GM18526 (cell line): ENCODE measurements around the gene SEMA3E.

ENCODE experiments used
- POLR2A ChIP-seq: IDR thresholded peaks from 3 replicates; pipeline ENCODE4 v1.6.1; 2011; ENCODE audit not compliant: insufficient read length; ENCODE audit errors: extremely low read depth

The SEMA3E gene

DNA sequence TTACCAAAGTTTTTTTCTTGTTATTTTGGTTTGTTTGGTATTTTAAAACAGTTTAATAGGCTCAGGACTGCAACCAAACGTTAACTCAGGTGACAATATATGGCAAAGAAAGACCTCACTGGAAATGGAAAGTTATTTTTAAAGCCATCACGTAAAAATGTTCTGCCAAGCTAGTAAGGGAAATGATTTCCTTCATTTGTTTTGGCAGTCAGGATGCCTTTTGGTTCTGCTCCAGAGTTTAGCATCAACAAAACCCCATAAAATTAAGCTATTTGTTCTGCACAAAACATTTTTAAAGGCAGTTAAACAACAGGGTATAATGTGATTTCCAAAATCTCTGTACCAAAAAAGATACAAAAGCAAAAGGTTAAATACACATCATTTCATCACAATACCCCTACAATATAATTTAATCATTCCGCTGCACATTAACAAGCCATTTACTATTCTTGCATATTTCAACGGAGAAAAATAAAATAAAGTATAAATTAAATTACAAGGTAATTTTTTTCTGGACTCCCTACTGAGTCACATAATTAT lies 172.4 kb downstream of the SEMA3E start:
- no peak for TF ChIP-seq POLR2A

DNA sequence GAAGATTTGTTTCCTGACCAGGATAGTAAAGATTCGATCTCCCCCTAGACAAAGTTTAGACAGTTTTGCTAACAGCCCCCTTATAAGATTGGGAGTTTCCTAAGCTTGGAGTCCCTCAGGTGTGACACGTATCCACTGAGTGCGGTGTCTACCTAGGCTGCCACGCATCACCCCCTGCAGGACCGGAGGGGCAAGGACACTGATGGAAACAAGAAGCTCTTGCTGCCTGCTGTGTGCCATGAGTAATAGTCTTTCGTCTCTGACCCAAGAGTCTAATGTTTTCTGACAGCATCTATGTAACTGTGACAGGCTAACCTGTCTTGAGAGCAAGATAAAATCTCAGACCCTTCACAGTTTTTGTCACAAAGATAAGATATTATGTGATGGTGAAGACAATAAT lies 173.5 kb downstream of the SEMA3E start:
- no peak for TF ChIP-seq POLR2A

DNA sequence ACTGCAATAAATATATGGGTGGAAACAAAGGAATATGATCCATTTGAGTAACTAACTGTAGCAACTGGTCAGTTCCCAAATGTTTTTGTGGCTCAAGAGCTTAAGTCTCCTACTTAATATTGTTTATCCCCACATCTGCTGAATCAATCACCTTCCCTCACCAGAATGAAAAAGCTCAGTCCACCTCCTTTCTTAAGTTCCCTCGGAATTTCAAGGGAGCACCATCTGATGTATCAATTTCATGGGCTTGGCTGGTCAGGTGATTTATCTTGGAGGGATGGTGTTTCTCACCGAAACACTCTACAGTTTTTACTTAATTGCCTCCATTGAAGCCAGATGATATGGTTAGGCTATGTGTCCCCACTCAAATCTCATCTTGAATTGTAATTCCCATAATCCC lies 176.6 kb downstream of the SEMA3E start:
- no peak for TF ChIP-seq POLR2A

DNA sequence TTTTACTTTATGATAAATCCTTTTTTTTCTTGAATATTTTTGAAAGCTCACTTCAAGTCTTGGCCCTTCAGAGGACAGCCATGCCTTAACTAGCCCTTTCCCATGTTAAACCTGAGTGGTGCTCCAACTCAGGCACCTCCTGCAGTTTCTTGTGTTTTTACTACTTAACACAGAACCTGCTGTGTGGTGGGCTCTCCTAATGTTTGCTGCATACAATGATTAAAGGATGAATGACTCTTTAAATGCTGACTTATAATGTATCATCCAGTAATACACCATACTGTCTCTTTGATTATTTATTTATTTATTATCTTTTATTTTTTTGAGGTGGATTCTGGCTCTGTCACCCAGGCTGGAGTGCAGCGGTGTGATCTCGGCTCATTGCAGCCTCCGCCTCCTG lies 179.4 kb downstream of the SEMA3E start:
- TF ChIP-seq POLR2A, result no peak

DNA sequence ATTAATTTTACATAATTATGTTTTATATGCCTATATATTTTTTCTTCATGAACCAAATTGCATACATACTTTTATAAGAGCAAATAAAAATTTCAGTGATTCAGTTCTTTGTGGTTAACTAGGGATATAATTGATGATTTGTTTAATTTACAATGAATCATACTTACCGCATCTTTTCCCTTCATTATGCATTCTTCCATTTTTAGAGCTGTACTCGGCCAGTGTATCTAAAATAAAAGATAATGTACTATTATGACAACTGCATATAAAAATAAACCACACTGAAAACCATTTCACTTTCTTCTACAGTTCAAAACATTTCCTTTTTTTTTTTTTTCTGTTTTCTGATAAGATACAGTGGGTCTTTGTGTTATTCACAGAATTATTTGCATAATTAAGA lies 179.9 kb downstream of the SEMA3E start:
- no peak for TF ChIP-seq POLR2A

DNA sequence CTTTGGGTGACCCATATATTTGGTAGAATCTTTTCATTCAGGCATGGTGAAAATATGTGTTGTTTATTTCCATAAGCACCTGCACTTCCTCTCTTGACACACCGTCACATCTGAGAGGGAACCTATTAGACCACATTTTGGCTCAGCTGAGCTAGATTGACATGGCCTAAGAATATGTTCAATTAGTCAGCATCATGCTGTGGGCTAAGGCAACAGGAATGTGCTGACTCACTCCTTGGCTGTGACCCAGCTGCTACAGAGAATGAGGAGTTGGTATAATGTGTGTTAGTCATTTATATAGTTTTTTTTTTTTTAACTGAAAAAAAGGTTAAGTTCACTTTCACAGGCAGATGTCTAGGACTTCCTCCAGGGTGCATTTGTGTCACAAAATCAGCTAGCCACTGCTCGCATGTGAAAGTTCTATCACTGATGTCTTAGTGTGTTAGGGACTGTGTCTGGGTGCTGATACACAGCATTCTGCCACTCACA lies 180.6 kb downstream of the SEMA3E start:
- no peak for TF ChIP-seq POLR2A

DNA sequence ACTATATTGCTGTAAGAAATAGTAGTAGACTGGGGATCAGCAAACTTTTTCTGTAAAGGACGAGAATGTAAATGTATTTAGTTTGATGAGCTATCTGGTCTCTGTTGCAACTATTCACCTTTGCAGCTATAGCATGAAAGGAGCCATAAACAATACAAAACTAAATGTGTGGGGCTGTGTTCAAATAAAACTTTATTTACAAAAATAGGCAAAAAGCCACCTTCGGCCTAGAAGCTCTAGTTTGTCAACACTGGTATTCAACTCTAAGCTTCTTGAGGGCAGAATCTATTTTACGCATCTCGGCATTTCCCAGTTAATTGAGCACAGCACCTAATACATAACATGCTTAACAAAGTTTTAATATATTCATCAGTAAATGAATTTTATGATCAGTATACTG lies 181.4 kb downstream of the SEMA3E start:
- TF ChIP-seq POLR2A, result no peak

DNA sequence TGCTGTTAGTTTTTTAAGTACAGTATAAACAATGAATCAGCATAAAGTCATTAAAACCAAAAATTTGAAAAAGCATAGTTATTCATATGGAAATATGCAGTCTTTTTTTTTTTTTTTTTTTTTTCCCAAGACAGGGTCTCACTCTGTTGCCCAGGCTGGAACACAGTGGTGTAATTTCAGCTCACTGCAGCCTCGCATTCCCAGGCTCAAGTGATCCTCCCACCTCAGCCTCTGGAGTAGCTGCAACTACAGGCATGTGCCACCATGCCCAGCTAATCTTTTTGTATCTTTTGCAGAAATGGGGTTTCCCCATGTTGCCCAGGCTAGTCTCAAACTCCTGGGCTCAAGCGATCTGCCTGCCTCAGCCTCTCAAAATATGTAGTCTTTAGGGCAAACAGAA lies 182.0 kb downstream of the SEMA3E start:
- no peak for TF ChIP-seq POLR2A

DNA sequence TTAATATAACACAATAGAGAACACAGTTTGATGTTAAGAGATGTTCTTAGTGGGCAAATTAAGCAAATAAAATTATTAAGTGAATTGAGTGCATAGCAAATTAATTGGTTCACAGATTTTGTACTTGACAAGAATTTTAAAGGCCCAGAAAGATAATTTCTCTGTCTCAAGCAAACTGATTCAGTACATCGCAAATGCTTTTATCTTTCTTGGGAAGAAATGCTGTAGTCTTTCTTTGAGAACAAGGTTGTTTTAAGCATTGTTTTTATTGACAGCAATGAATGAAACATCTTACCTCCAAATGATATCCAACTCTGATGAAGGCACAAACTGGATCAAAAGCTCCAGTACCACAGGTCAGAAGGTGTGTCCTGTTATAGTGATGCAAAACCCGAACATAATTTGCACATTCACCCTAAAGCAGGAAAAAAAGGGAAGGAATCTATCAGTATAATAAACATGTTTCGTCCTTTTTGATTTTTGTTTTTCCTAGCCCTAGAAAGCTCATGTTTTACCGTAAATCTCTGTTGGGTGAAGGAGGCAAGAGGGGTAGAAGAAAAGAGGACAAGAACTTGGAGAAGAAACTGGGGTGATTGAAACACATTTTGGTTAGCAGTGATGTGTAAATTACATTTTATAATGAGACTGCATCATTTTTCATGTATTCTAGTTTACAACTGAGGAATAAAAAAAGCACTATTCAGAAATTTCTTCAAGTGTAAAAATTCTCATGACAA lies 182.6 kb downstream of the SEMA3E start:
- no peak for TF ChIP-seq POLR2A

DNA sequence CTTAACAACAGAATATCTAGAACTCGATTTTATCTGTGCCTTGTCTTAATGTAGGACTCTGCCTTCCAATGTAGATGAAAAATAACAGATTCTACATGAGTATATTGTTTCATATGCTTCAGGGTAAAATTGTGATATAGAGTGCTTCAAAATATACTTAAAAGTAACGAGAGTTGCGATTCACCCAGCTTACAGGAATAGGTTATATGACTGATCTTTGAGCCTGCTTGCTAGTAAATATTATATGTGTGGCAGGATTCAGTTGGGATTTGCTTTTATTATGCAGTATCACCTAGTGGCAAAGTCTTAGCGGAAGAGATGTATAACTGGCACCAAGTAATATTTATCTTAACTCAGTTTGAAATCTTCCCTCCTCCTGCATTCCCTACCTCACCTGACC lies 183.3 kb downstream of the SEMA3E start:
- no peak for TF ChIP-seq POLR2A

DNA sequence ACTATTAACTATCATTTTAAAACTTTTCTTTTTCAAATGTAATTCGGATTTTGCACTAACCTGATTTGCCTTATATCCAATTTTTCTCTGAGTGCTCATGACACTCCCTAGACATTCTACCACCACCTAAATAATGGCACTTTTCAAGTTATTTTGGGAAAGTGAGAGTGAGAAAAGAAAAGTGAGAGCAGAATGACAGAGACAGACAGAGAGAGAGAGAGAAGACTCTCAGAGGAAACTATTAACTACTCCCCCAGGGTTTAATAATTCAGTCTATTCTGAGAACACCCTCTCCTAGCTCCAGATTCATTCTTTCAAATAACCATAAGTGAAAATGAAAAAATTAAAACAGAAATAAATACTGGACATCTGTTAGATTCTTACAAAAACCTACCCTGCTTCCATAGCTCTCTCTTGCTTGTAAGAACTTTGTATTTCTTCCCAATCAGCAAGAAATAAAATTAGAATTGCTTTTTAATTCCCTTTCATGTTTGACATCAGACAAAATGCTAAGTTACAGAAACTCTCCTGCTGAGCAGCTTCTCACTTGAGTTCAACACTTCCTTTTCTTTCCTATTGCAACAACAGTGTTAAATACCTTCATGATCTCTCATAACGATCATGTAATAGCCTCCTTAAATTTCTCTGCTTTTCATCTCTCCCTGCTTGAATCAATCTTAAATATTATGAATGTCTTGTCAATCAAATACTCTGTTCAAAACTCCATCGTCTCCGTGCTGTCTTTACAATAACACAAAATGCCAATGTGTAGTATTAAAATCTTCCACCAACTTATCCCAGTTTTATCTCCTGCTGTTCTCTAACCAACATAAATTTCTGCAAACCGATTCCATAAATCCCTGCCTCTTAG lies 191.7 kb downstream of the SEMA3E start:
- TF ChIP-seq POLR2A, result no peak

DNA sequence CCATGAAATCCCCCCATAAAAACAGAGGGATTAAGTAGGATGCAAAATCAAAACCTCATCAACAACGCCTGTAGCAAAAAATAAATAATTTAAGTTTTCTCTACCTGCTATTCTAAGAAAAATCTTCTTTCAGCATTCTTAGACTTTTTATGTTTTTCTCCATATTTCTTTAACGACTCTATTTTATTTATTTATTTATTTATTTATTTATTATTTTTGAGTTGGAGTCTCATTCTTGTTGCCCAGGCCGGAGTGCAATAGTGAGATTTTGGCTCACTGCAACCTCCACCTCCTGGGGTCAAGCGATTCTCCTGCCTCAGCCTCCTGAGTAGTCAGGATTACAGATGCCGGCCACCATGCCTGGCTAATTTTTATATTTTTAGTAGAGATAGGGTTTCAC lies 192.5 kb downstream of the SEMA3E start:
- no peak for TF ChIP-seq POLR2A

DNA sequence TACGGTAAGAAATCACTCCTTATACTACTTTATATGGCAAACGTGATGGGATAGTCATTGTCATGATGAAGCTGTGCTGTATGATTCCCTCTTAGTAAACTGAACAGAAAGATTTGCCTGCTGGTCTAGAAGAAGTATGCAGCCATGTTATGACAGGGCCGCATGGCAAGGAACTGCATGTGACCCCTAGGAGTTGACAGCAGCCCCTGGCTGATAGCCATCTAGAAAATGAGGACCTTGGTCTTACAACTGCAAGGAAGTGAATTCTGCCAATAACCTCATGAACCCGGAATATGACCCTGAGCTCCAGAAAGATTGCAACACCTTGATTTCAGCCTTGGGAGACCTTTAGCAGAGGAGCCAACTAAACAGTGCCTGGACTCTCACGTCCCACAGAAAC lies 193.3 kb downstream of the SEMA3E start:
- no peak for TF ChIP-seq POLR2A

DNA sequence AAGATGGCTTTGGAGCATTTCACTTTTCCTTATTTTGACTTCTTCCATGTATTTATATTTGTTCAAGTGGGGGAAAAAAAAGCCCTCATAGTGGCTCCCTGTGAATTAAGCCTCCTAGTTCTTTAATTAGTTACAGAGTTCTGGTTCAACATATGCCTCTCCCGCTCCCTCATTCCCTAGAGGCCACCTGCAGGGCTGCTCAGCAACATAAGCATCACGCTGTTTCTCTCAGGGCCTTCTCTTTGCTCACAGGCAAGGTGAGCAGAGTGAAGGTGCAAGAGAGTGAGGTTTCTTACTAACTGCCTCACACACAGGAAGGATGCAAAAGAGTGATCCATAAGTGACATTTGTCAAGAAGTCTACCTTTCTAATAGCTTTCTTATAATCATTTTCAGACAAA lies 196.7 kb downstream of the SEMA3E start:
- TF ChIP-seq POLR2A, result no peak

DNA sequence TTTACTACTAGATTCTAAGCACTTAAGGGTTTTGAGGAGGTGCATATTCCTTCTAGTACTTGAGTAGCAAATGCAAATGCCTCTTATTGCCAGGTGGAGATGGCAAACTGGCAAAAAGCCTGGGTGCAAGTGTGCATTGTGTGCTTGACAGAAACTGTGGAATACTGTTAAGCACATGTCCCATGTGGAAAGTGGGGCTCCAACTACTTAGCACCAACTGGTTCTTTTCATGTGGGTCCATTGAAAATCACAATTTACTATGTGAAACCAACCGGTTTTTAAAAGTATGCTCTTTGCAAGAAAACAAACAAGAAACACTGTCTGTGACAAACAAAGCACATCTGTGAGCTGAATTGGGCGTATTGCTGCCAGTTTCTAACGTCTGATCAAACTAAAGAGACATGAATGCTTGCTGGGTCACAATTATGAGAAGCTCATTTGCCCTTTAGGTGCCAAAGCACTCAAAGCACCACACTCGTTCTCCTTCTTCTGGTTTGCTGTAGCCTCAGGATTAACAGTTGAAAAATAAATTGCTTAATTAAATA lies 197.4 kb downstream of the SEMA3E start:
- TF ChIP-seq POLR2A, result no peak

DNA sequence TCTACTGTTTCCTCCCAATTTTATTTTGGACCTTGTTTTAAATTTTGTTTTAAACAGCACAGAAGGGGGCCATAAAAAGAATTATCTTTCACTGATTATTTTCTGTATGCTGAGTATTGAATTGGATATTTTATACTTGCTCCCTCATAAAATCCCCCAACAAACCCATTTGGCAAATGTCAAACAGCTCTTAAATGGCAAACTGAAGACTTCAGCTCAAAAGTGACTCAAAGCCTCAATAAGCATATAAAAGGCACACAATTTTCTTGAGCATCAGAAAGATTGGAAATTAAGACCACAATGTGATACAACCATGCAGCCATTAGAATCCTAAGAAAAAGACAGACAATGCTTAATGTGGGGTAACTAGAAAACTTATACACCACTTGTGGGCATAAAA lies 199.2 kb downstream of the SEMA3E start:
- no peak for TF ChIP-seq POLR2A
